ENCODE results near the gene CLDN4. TPM values are rescaled to one million over a fixed set of nuclear protein-coding genes. Genes with fewer than 3 reads are reported as not detected.

CLDN4 gene
- total and polyA plus RNA-seq, 12 donors: 0.04 to 1.2 (median 0.41) TPM; not detected in 1

GRCh38 chr7:73828107-73828803 is 2.5 kb upstream of the CLDN4 start:
- 61 to 75% (median 67%) methylated on average over 11 to 14 of the region's 14 CpGs for WGBS, 4 donors
- Histone ChIP-seq H3K27me3 (no peaks in the 10 kb centered on the region), H3K4me3 (no peak overlapping the region), H3K9me3 (replicated peaks in 1 of 3) (no peaks in the 10 kb centered on the region), H3K27ac (peak overlapping the region in 3 of 5 donors; percentile 10 to 75 (median 56)), H3K4me1 (replicated peaks in 1 of 2) (peaks cover 11 to 26% of the 10 kb centered on the region in 2 donors), H3K36me3 (replicated peaks in 1 of 2) (no peaks in the 10 kb centered on the region)
- TF ChIP-seq POLR2A (IDR thresholded peaks at IDR 0.05): no peak
- peak in 6 of 7 donors; percentile 65 to 78 (median 73) for DNase-seq
- intact Hi-C loops (cut with DNase I): no loop called here

- WGBS, 4 donors: 80 to 95% (median 88%) methylated on average over 4 to 5 of the region's 5 CpGs
- H3K4me3 ChIP-seq: no peak overlapping the region
- intact Hi-C loops (cut with DNase I): no loop called here
Observed at GRCh38 chr7:73828972-73829371, 1.8 kb upstream of the CLDN4 start.

DNA sequence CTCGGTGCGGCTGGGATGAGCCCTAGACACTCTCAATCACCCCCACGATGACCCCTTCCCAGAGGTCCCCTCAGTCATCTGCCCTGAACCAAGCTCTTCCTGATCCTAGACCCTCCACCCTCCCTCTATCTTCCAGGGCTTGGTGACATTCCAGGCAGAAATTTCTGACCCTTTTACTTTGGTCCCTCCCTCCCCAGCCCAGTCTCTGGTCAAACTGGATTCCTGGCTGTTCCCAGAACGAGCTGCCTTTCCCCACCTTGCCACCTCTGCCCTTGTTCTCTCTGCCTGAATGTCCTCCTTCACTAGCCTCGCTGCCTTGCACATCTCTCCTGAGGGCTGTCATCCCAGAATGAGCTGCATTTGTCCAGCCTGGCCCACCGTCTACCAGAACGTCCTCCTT is 1.3 kb upstream of the CLDN4 start:
- intact Hi-C loops (cut with DNase I): no loop called here
- Histone ChIP-seq H3K27ac (no peak overlapping the region), H3K9me3 (replicated peaks in 1 of 3) (no peaks in the 10 kb centered on the region), H3K27me3 (no peaks in the 10 kb centered on the region), H3K4me3 (no peak overlapping the region), H3K36me3 (replicated peaks in 1 of 2) (no peaks in the 10 kb centered on the region), H3K4me1 (replicated peaks in 1 of 2) (peaks cover 11 to 26% of the 10 kb centered on the region in 2 donors)
- TF ChIP-seq, protein P1, sequence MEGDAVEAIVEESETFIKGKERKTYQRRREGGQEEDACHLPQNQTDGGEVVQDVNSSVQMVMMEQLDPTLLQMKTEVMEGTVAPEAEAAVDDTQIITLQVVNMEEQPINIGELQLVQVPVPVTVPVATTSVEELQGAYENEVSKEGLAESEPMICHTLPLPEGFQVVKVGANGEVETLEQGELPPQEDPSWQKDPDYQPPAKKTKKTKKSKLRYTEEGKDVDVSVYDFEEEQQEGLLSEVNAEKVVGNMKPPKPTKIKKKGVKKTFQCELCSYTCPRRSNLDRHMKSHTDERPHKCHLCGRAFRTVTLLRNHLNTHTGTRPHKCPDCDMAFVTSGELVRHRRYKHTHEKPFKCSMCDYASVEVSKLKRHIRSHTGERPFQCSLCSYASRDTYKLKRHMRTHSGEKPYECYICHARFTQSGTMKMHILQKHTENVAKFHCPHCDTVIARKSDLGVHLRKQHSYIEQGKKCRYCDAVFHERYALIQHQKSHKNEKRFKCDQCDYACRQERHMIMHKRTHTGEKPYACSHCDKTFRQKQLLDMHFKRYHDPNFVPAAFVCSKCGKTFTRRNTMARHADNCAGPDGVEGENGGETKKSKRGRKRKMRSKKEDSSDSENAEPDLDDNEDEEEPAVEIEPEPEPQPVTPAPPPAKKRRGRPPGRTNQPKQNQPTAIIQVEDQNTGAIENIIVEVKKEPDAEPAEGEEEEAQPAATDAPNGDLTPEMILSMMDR (IDR thresholded peaks at IDR 0.05): no peak
- TF ChIP-seq POLR2A (IDR thresholded peaks at IDR 0.05): no peak
- 43 to 67% (median 55%) methylated on average over 6 to 7 of the region's 7 CpGs for WGBS, 4 donors
- no peak for DNase-seq

More at GRCh38 chr7:73828972-73829371, 1.8 kb upstream of the CLDN4 start:
- TF ChIP-seq, protein P1 (IDR thresholded peaks at IDR 0.05): no peak
- no peak for TF ChIP-seq POLR2A (IDR thresholded peaks at IDR 0.05)
- H3K4me1 ChIP-seq (replicated peaks in 1 of 2): peaks cover 11 to 26% of the 10 kb centered on the region in 2 donors
- H3K9me3 ChIP-seq (replicated peaks in 1 of 3): no peaks in the 10 kb centered on the region
- no peak overlapping the region for H3K27ac ChIP-seq
- no peaks in the 10 kb centered on the region for H3K36me3 ChIP-seq (replicated peaks in 1 of 2)
- DNase-seq: no peak
- H3K27me3 ChIP-seq: no peaks in the 10 kb centered on the region

- H3K27ac ChIP-seq: no peak overlapping the region
- no peaks in the 10 kb centered on the region for H3K36me3 ChIP-seq (replicated peaks in 1 of 2)
- H3K27me3 ChIP-seq: no peaks in the 10 kb centered on the region
- DNase-seq: no peak
- H3K9me3 ChIP-seq (replicated peaks in 1 of 3): no peaks in the 10 kb centered on the region
- no peak overlapping the region for H3K4me3 ChIP-seq
- TF ChIP-seq POLR2A (IDR thresholded peaks at IDR 0.05): no peak
- TF ChIP-seq, protein P1 (IDR thresholded peaks at IDR 0.05): no peak
- intact Hi-C loops (cut with DNase I): no loop called here
- 74 to 80% (median 77%) methylated on average over 11 to 13 of the region's 13 CpGs for WGBS, 4 donors
- H3K4me1 ChIP-seq (replicated peaks in 1 of 2): peaks cover 11 to 26% of the 10 kb centered on the region in 2 donors
Observed at GRCh38 chr7:73829921-73830680, 695 bp upstream of the CLDN4 start.

All from adrenal gland (tissue), 12 donors.